Memory B cell (primary cell): ENCODE data around the gene PODXL2.

Experiments used
- ATAC-seq: fragments of 150-1000 bp; cut with Tn5 transposase; 2 replicates; pipeline ENCODE4 v1.10.0; 2021; ENCODE audit warnings: low read depth, mild to moderate bottlenecking, moderate library complexity
- DNase-seq, 2 donors: peaks; one replicate each; pipeline ENCODE4 v3.0.0; 2022; ENCODE audit warnings: low spot score in 2 of 2
- H3K27ac Mint-ChIP-seq: one replicate; pipeline ENCODE4 v1.8.0; 2022; ENCODE audit warnings: mild to moderate bottlenecking, moderate library complexity, mixed read lengths
- H3K27me3 Mint-ChIP-seq: one replicate; pipeline ENCODE4 v1.8.0; 2022; ENCODE audit warnings: mixed read lengths
- H3K36me3 Mint-ChIP-seq: one replicate; pipeline ENCODE4 v1.8.0; 2022; ENCODE audit warnings: mild to moderate bottlenecking, mixed read lengths
- H3K4me1 Mint-ChIP-seq: one replicate; pipeline ENCODE4 v1.8.0; 2022; ENCODE audit warnings: mixed read lengths
- H3K4me3 Mint-ChIP-seq: one replicate; pipeline ENCODE4 v1.8.0; 2022; ENCODE audit warnings: mild to moderate bottlenecking, moderate library complexity, mixed read lengths
- H3K9me3 Mint-ChIP-seq: one replicate; pipeline ENCODE4 v1.8.0; 2022; ENCODE audit warnings: mixed read lengths

PODXL2 gene

DNA sequence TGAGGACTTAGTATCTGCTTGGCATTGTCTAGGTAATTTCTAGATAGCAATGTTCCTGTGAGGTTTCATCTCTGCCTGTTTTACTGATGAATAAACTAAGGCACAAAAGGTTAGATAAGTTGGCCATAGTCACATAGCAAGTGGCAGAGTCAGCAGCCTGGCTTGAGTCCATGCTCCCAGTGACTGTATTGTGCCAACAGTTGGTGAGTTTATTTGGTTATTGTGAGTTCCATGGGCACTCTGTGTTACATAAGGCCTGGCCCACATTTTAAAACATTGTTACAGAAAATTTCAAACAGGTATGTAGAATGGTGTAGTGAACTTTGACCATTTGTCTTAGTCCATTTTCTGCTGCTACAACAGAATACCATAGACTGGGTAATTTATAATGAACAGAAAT is 15.6 kb upstream of the PODXL2 start:
- Mint-ChIP-seq H3K27ac (no peak overlapping the region), H3K4me1 (peaks cover 10% of the 10 kb centered on the region), H3K36me3 (peaks cover 59% of the 10 kb centered on the region), H3K27me3 (no peaks in the 10 kb centered on the region), H3K9me3 (no peaks in the 10 kb centered on the region), H3K4me3 (no peak overlapping the region)
- DNase-seq (no peak), ATAC-seq (no peak)

DNA sequence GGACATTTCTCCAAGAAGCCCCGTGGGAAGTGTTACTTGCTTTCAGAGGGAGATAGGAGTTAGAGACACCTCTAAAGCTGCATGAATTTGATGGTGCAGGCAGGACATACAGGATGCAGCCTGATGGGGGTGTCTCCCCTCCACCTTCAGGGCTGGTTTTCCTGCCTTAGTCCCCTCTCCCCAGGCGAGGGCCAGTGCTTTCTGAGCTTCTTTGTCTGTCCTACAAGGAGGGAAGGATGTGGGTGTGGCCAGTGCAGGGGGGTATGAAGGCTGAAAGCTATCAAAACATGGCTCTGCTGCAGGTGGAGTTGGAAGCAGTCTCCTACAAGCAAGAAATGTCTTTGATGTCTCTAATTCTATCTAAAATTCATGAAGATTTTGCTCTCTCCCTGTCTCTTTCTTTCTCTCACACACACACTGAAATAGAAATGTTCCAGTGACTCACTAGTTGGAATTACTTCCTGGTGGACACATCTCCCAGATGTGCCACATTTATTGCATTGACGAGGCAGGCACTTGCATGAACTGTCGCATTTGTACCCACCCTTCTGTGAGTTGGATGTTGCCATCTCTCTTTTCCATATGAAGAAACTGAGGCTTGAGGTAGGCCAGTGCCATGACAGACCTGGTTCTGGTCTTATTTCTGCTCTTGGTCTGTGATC is 13.9 kb upstream of the PODXL2 start:
- H3K9me3 Mint-ChIP-seq = no peaks in the 10 kb centered on the region
- no peak overlapping the region for H3K27ac Mint-ChIP-seq
- peaks cover 58% of the 10 kb centered on the region for H3K36me3 Mint-ChIP-seq
- H3K4me1 Mint-ChIP-seq = peaks cover 3% of the 10 kb centered on the region
- H3K4me3 Mint-ChIP-seq = no peak overlapping the region
- DNase-seq = no peak
- no peaks in the 10 kb centered on the region for H3K27me3 Mint-ChIP-seq
- ATAC-seq = no peak

DNA sequence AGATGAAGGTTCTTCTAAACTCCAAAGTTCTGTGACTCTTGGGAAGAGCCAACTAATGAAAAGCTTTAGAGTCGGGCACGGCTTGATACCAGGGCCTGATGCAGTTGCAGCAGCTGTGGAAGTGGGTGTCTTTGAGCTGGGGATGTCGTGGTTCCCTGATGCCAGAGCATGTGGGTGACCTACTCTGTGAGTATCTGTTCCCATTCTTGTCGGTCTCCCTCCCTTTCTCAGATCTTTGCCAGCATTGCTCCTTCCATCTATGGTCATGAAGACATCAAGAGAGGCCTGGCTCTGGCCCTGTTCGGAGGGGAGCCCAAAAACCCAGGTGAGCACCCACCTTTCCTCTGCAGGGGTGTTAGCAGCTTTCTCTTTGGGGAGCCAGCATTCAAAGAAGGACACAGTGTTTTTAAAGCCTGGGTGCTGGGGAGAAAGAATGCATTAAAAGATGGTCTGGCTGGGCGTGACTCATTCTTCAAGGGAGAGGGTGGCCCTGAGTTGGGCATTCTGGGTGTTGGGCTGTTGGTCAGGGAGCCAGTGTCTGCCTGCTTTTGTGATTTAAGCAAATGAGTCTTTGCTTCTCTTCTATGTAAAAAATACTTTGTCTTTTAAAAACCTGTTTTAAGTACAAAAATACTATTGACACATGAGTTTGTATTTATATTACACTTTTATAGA is 13.2 kb upstream of the PODXL2 start:
- peaks cover 55% of the 10 kb centered on the region for H3K36me3 Mint-ChIP-seq
- no peak overlapping the region for H3K4me3 Mint-ChIP-seq
- ATAC-seq = no peak
- H3K27me3 Mint-ChIP-seq = no peaks in the 10 kb centered on the region
- no peak overlapping the region for H3K27ac Mint-ChIP-seq
- no peaks in the 10 kb centered on the region for H3K4me1 Mint-ChIP-seq
- DNase-seq = no peak
- H3K9me3 Mint-ChIP-seq = no peaks in the 10 kb centered on the region

DNA sequence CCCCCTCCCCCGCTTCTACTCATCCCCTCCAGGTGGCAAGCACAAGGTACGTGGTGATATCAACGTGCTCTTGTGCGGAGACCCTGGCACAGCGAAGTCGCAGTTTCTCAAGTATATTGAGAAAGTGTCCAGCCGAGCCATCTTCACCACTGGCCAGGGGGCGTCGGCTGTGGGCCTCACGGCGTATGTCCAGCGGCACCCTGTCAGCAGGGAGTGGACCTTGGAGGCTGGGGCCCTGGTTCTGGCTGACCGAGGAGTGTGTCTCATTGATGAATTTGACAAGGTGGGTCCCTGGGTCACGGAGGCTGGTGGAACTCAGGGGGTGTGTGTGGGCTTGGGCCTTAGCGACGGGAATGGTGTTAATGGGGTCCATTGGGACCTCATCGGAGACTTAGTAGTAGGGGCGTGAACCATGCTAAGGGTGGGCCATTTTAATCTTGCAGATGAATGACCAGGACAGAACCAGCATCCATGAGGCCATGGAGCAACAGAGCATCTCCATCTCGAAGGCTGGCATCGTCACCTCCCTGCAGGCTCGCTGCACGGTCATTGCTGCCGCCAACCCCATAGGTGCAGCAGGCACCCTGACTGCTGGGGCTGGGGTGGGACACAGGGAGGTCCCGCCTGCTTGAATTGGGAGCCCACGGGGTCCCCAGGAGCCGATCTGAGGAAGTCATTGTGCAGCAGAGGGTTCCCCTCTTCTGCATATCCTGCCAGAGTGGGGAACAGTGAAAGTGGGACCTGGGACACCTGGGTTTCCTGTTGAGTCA is 12.0 kb upstream of the PODXL2 start:
- no peak overlapping the region for H3K27ac Mint-ChIP-seq
- peaks cover 55% of the 10 kb centered on the region for H3K36me3 Mint-ChIP-seq
- H3K9me3 Mint-ChIP-seq = no peaks in the 10 kb centered on the region
- no peaks in the 10 kb centered on the region for H3K4me1 Mint-ChIP-seq
- H3K4me3 Mint-ChIP-seq = no peak overlapping the region
- no peak for DNase-seq
- no peaks in the 10 kb centered on the region for H3K27me3 Mint-ChIP-seq
- no peak for ATAC-seq

DNA sequence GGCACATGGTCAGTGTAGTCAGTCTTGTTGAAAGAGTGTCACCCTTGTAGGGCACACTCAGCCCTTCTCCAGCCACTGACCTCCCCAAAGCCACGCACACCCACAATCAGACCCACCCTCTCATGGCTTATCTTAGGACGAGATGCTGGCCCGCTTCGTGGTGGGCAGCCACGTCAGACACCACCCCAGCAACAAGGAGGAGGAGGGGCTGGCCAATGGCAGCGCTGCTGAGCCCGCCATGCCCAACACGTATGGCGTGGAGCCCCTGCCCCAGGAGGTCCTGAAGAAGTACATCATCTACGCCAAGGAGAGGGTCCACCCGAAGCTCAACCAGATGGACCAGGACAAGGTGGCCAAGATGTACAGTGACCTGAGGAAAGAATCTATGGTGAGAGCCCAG is 10.1 kb upstream of the PODXL2 start:
- H3K27ac Mint-ChIP-seq = no peak overlapping the region
- H3K36me3 Mint-ChIP-seq = peaks cover 48% of the 10 kb centered on the region
- H3K9me3 Mint-ChIP-seq = no peaks in the 10 kb centered on the region
- DNase-seq (no peak), ATAC-seq (no peak)
- H3K4me1 Mint-ChIP-seq = no peaks in the 10 kb centered on the region
- H3K4me3 Mint-ChIP-seq = no peak overlapping the region
- no peaks in the 10 kb centered on the region for H3K27me3 Mint-ChIP-seq

DNA sequence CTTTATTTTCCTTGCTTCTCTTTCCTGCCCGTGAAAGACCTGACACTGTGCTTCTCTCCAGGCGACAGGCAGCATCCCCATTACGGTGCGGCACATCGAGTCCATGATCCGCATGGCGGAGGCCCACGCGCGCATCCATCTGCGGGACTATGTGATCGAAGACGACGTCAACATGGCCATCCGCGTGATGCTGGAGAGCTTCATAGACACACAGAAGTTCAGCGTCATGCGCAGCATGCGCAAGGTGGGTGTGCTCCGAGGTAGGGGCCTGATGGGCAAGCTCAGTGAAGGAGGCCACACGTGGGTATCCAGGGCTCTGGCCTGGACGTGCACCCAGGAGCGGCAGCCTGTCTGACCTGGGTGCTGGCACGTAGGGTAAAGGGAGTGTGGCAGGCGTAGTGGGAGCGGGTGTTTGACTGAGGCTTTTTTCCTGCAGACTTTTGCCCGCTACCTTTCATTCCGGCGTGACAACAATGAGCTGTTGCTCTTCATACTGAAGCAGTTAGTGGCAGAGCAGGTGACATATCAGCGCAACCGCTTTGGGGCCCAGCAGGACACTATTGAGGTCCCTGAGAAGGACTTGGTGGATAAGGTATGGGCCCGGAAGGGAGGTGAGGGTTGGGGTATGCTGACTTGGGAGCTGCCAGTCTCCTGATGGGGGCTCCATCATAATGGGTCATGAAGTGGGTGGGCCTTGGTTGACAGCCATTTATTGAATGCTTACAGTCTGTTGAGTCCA is 8.2 kb upstream of the PODXL2 start:
- no peaks in the 10 kb centered on the region for H3K4me1 Mint-ChIP-seq
- H3K9me3 Mint-ChIP-seq = no peaks in the 10 kb centered on the region
- DNase-seq (no peak), ATAC-seq (no peak)
- H3K27ac Mint-ChIP-seq = no peak overlapping the region
- no peaks in the 10 kb centered on the region for H3K27me3 Mint-ChIP-seq
- H3K36me3 Mint-ChIP-seq = peaks cover 35% of the 10 kb centered on the region
- H3K4me3 Mint-ChIP-seq = no peak overlapping the region

DNA sequence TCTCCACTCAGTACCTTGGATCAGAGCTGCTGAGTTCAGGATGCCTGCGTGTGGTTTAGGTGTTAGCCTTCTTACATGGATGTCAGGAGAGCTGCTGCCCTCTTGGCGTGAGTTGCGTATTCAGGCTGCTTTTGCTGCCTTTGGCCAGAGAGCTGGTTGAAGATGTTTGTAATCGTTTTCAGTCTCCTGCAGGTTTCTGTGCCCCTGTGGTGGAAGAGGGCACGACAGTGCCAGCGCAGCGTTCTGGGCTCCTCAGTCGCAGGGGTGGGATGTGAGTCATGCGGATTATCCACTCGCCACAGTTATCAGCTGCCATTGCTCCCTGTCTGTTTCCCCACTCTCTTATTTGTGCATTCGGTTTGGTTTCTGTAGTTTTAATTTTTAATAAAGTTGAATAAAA is 7.0 kb upstream of the PODXL2 start:
- Mint-ChIP-seq H3K4me1 (peaks cover 3% of the 10 kb centered on the region), H3K36me3 (peaks cover 28% of the 10 kb centered on the region), H3K27me3 (no peaks in the 10 kb centered on the region), H3K9me3 (no peaks in the 10 kb centered on the region), H3K4me3 (no peak overlapping the region), H3K27ac (no peak overlapping the region)
- ATAC-seq = no peak
- DNase-seq = no peak

DNA sequence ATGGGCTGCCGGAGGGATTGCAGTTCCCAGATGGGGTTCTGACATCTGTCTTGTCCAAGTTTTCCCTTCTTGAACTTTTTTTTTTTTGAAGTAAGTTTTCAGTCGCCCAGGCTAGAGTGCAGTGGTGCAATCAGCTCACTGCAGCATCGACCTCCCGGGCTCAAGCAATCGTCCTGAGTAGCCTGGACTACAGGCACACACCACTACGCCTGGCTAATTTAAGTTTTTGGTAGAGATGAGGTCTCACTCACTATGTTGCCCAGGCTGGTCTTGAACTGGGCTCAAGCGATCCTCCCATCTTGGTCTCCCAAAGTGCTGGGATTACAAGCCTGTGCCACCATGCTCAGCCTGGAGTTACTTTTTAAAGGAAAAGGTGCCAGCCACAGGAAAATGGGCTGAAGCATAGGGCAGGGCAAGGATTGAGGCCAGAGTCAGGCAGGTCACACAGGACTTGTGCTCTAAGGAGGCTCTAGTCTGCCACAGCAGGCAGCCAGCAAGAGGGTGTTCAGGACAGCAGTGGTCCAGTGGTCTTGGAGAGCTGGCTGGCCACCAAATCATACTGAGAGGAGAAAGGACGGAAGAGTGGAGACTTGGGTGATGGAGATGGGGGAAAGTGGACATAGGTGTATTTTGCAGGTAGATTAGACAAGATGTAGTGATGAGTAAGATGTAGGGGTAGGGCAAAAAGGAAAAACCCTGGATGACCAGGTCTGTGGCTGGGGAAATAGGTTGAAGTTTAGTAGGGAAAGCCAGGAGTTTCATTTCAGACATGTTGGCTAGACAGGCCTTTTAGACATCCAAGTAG is 6.0 kb upstream of the PODXL2 start:
- no peak for ATAC-seq
- H3K27ac Mint-ChIP-seq = no peak overlapping the region
- H3K4me1 Mint-ChIP-seq = peaks cover 6% of the 10 kb centered on the region
- no peak for DNase-seq
- H3K27me3 Mint-ChIP-seq = no peaks in the 10 kb centered on the region
- no peak overlapping the region for H3K4me3 Mint-ChIP-seq
- H3K9me3 Mint-ChIP-seq = no peaks in the 10 kb centered on the region
- H3K36me3 Mint-ChIP-seq = peaks cover 22% of the 10 kb centered on the region

DNA sequence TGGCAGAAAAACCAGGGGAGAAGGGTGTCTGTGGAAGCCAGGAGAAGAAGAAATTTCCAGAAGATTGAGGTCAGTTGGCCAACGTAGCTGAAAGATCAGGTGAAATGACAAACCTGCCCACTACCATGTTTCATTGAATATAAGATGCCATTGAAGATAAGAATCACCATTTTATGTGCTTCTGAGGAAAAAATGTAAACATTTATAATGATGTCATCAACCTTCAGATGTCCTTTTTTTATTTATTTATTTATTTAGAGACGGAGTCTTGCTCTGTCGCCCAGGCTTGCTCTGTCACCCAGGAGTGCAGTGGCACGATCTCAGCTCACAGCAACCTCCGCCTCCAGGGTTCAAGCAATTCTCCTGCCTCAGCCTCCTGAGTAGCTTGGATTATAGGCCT is 4.9 kb upstream of the PODXL2 start:
- Mint-ChIP-seq H3K4me3 (no peak overlapping the region), H3K9me3 (no peaks in the 10 kb centered on the region), H3K27me3 (no peaks in the 10 kb centered on the region), H3K36me3 (peaks cover 11% of the 10 kb centered on the region), H3K4me1 (peaks cover 6% of the 10 kb centered on the region), H3K27ac (no peak overlapping the region)
- ATAC-seq = no peak
- no peak for DNase-seq

DNA sequence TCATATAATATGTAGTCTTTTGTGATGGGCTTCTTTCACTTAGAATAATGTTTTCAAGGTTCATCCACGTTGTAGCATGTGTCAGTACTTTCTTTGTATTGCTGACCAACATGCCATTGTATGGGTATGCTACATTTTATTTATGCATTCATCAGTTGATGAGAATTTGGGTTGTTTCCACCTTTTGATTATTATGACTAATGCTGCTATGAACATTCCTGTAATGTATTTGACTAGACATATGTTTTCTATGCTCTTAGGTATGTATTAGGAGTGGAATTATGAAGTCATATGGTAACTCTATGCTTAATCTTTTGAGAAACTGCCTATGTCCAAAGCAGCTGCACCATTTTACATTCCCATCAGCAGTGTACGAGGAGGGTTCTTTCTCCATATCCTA is 3.2 kb upstream of the PODXL2 start:
- ATAC-seq = no peak
- no peak overlapping the region for H3K27ac Mint-ChIP-seq
- H3K36me3 Mint-ChIP-seq = peaks cover 7% of the 10 kb centered on the region
- DNase-seq = no peak
- H3K4me3 Mint-ChIP-seq = no peak overlapping the region
- peaks cover 18% of the 10 kb centered on the region for H3K4me1 Mint-ChIP-seq
- no peaks in the 10 kb centered on the region for H3K9me3 Mint-ChIP-seq
- peaks cover 5% of the 10 kb centered on the region for H3K27me3 Mint-ChIP-seq

DNA sequence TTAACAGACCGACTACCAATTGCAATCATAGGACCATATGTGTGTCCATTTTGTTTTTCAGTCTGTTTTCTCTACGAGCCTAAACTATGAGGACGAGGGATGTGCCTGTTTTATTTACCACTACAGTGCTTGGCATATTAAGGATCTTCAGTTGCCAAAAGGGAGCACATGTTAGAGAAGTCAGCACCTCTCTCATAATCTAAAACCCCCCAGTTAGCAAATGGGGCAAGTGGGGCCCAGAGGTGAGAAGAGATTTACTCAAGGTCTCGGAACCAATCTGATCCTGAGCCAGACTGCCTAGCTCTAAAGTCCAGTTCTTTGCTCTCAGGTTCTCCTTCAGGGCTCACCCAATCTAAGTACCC is 578 bp upstream of the PODXL2 start:
- H3K27ac Mint-ChIP-seq = no peak overlapping the region
- H3K27me3 Mint-ChIP-seq = peaks cover 8% of the 10 kb centered on the region
- H3K4me3 Mint-ChIP-seq = peak overlapping the region; percentile 76
- peaks cover 1% of the 10 kb centered on the region for H3K36me3 Mint-ChIP-seq
- H3K4me1 Mint-ChIP-seq = peaks cover 21% of the 10 kb centered on the region
- H3K9me3 Mint-ChIP-seq = no peaks in the 10 kb centered on the region
- ATAC-seq (no peak), DNase-seq (no peak)

DNA sequence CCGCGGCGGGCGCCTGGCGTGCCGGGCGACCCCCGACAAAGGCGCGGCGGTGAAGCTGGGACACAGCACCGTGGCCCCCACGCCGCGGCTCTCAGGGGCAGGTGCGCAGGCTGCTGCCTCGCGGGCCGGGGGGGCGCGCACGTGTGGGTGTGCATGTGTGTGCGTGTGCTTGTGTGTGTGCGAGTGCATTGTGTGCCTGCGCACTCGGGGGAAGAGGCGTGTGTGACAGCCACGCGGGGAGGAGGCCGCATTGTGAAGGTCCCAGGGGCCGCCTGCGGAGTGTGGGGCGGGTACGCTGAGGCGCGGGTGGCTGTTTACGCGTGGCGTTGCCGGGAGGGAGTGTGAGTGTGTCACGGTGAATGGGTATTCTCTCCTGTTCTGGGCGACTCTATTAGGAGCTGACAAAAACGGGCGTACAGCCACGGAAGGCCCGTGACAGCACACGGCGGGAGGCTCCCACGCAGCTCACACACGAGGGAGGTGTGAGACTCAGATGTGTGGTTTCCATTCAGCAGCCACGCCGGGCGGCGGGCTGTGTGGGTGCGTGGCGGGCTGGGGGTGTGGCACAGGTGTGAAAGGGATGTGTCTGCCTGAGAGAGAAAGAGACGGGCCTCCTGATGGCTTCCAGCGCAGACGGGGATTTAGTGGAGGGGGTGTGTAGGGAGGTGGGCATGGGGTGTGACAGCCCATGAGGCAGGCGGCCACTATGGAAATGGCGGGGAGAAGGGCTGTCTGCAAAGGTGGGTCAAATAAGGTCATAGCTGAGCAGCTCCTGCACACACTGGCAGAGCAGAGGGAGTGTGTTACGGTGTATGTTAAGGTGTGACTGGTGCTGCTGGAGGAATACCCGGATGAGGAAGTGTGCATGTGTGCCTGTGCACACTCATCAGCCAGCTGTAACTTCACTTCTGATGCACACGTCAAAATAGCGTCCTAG is 750 bp downstream of the PODXL2 start:
- Mint-ChIP-seq H3K4me3 (peak overlapping the region; percentile 80), H3K27ac (peak overlapping the region; percentile 58), H3K9me3 (no peaks in the 10 kb centered on the region), H3K27me3 (peaks cover 10% of the 10 kb centered on the region), H3K36me3 (peaks cover 1% of the 10 kb centered on the region), H3K4me1 (peaks cover 21% of the 10 kb centered on the region)
- DNase-seq = peak; percentile 28 to 45
- ATAC-seq = peak; percentile 78
